WTC11 (cell line): ENCODE measurements around the gene SERPINA6. TPM values are rescaled to one million over a fixed set of nuclear protein-coding genes. Genes with fewer than 3 reads are reported as not detected.
A peak's percentile ranks its signal among the peaks of the same experiment; 100 is the strongest.

Experiments
- ATAC-seq: fragments of 200-7000 bp; cut with Tn5 transposase; 2 replicates; pipeline ENCODE4 v1.10.0; 2021; ENCODE audit warnings: mild to moderate bottlenecking, moderate library complexity
- CTCF ChIA-PET: fragments of 300-600 bp; sonication (Branson Sonifier 250); formaldehyde crosslinking; loops from one replicate; lab custom pipeline; 2021; ENCODE audit warnings: antibody characterized with exemption; lab: Charles Lee
- POLR2A ChIA-PET: fragments of 350-600 bp; sonication (Branson Sonifier 250); formaldehyde crosslinking; loops from one replicate; lab custom pipeline; 2021; ENCODE audit warnings: antibody characterized with exemption; lab: Charles Lee
- DNase-seq: peaks from one replicate; pipeline ENCODE4 v3.0.0; 2021; ENCODE audit warnings: low spot score
- H3K27ac Mint-ChIP-seq: 2 replicates; pipeline ENCODE4 v1.8.0; 2021; ENCODE audit warnings: mixed read lengths
- H3K27me3 Mint-ChIP-seq: 2 replicates; pipeline ENCODE4 v1.8.0; 2021; ENCODE audit warnings: low read depth, mild to moderate bottlenecking, moderate library complexity, mixed read lengths
- H3K36me3 Mint-ChIP-seq: 2 replicates; pipeline ENCODE4 v1.8.0; 2021; ENCODE audit warnings: mixed read lengths
- H3K4me1 Mint-ChIP-seq: 2 replicates; pipeline ENCODE4 v1.8.0; 2022; ENCODE audit warnings: mixed read lengths
- H3K4me3 Mint-ChIP-seq: 2 replicates; pipeline ENCODE4 v1.8.0; 2021; ENCODE audit warnings: mild to moderate bottlenecking, moderate library complexity, mixed read lengths
- H3K9me3 Mint-ChIP-seq: 2 replicates; pipeline ENCODE4 v1.8.0; 2021; ENCODE audit warnings: mixed read lengths
- ARID4B ChIP-seq: sonication (generic); formaldehyde crosslinking; IDR thresholded peaks from 2 replicates; pipeline ENCODE4 v1.8.0; 2023; ENCODE audit warnings: missing genetic modification reagents, mild to moderate bottlenecking, borderline replicate concordance
- CDX4 ChIP-seq: fragments of 250-450 bp; sonication (Bioruptor Pico); IDR thresholded peaks from 2 replicates; pipeline ENCODE4 v1.9.0; 2021; ENCODE audit warnings: moderate library complexity, mild to moderate bottlenecking, inconsistent platforms, borderline replicate concordance
- ELF4 ChIP-seq: sonication (generic); formaldehyde crosslinking; IDR thresholded peaks from 2 replicates; pipeline ENCODE4 v1.8.1; 2022; ENCODE audit warnings: low read depth, mild to moderate bottlenecking, moderate library complexity, missing genetic modification reagents
- FOXP4 ChIP-seq: sonication (generic); formaldehyde crosslinking; IDR thresholded peaks from 2 replicates; pipeline ENCODE4 v1.8.0; 2022; ENCODE audit warnings: mild to moderate bottlenecking, missing genetic modification reagents
- GABPB1 ChIP-seq: sonication (generic); formaldehyde crosslinking; IDR thresholded peaks from 2 replicates; pipeline ENCODE4 v1.8.1; 2023; ENCODE audit warnings: mild to moderate bottlenecking, missing genetic modification reagents
- HMGA2 ChIP-seq: fragments of 250-450 bp; sonication (Bioruptor Pico); IDR thresholded peaks from 2 replicates; pipeline ENCODE4 v1.4.0; 2021; ENCODE audit warnings: mild to moderate bottlenecking, moderate library complexity
- HMGXB4 ChIP-seq: sonication (generic); formaldehyde crosslinking; IDR thresholded peaks from 2 replicates; pipeline ENCODE4 v1.8.1; 2023; ENCODE audit warnings: mild to moderate bottlenecking, moderate library complexity, missing genetic modification reagents
- RORB ChIP-seq: fragments of 250-450 bp; sonication (Bioruptor Pico); IDR thresholded peaks from 2 replicates; pipeline ENCODE4 v1.9.0; 2021; ENCODE audit warnings: mild to moderate bottlenecking
- USF1 ChIP-seq: sonication (generic); formaldehyde crosslinking; IDR thresholded peaks from 2 replicates; pipeline ENCODE4 v1.8.0; 2022; ENCODE audit warnings: mild to moderate bottlenecking, missing genetic modification reagents
- ZBTB21 ChIP-seq: sonication (generic); formaldehyde crosslinking; IDR thresholded peaks from 2 replicates; pipeline ENCODE4 v1.8.1; 2023; ENCODE audit warnings: mild to moderate bottlenecking, missing genetic modification reagents, borderline replicate concordance
- ZNF138 ChIP-seq: sonication (generic); formaldehyde crosslinking; conservative IDR thresholded peaks from 2 replicates; pipeline ENCODE4 v1.8.1; 2022; ENCODE audit warnings: mild to moderate bottlenecking, moderate library complexity, missing genetic modification reagents
- ZSCAN18 ChIP-seq: fragments of 250-450 bp; sonication (Bioruptor Pico); IDR thresholded peaks from 2 replicates; pipeline ENCODE4 v2.1.2; 2022; ENCODE audit warnings: mild to moderate bottlenecking, moderate library complexity
- total RNA-seq: library from RNA; stranded (reverse); gene quantifications from 3 replicates; pipeline ENCODE4 v1.2.3, GENCODE V29; 2021

Gene SERPINA6
- total RNA-seq, 1 experiment from 2014 or later = 0.15 TPM

- ChIA-PET CTCF (interaction anchor here (0.9 to 1.0 kb wide), 3 partner anchors 14 to 382 kb away, joined by 3 read pairs; no protein-coding TSS in a partner anchor), POLR2A (no interaction called here)
- H3K4me3 Mint-ChIP-seq = no peak overlapping the region
- H3K27ac Mint-ChIP-seq = no peak overlapping the region
- no peaks in the 10 kb centered on the region for H3K27me3 Mint-ChIP-seq
- no peaks in the 10 kb centered on the region for H3K36me3 Mint-ChIP-seq
- H3K9me3 Mint-ChIP-seq = no peaks in the 10 kb centered on the region
- H3K4me1 Mint-ChIP-seq = 0 out of 2 replicates have a peak, but pooled peaks cover 2% of the 10 kb centered on the region
- TF ChIP-seq FOXP4 = no peak
- no peak for TF ChIP-seq HMGXB4 (CRISPR knock-in tag)
- no peak for ATAC-seq
- DNase-seq = no peak
Observed at GRCh38 chr14:94321421-94322271, 1.5 kb downstream of the SERPINA6 start.

GRCh38 chr14:94320243-94320642 lies 2.9 kb downstream of the SERPINA6 start:
- no peaks in the 10 kb centered on the region for H3K36me3 Mint-ChIP-seq
- ATAC-seq (no peak), DNase-seq (no peak)
- H3K4me3 Mint-ChIP-seq = no peak overlapping the region
- H3K4me1 Mint-ChIP-seq = 0 out of 2 replicates have a peak, but pooled peaks cover 2% of the 10 kb centered on the region
- ChIA-PET CTCF (interaction anchor here (0.9 to 1.1 kb wide), 3 partner anchors 13 to 380 kb away, joined by 3 read pairs; no protein-coding TSS in a partner anchor), POLR2A (no interaction called here)
- no peaks in the 10 kb centered on the region for H3K27me3 Mint-ChIP-seq
- TF ChIP-seq GABPB1 (0 out of 2 replicates have a peak, but pooled peaks have one; percentile 7), ZSCAN18 (CRISPR knock-in tag) (no peak), ZNF138 (CRISPR knock-in tag) (no peak)
- H3K9me3 Mint-ChIP-seq = no peaks in the 10 kb centered on the region
- no peak overlapping the region for H3K27ac Mint-ChIP-seq

GRCh38 chr14:94317259-94317658 lies 5.9 kb downstream of the SERPINA6 start:
- CTCF ChIA-PET = interaction anchor here (1.0 kb wide), 2 partner anchors 10 to 281 kb away, joined by 3 to 5 read pairs; no protein-coding TSS in a partner anchor
- POLR2A ChIA-PET = no interaction called here
- TF ChIP-seq RORB (CRISPR knock-in tag) (no peak), ELF4 (no peak)
- H3K27me3 Mint-ChIP-seq = no peaks in the 10 kb centered on the region
- ATAC-seq (peak; percentile 72), DNase-seq (no peak)
- no peaks in the 10 kb centered on the region for H3K36me3 Mint-ChIP-seq
- no peaks in the 10 kb centered on the region for H3K9me3 Mint-ChIP-seq
- H3K27ac Mint-ChIP-seq = no peak overlapping the region
- no peak overlapping the region for H3K4me3 Mint-ChIP-seq
- 0 out of 2 replicates have a peak, but pooled peaks cover 2% of the 10 kb centered on the region for H3K4me1 Mint-ChIP-seq

GRCh38 chr14:94316692-94317091 lies 6.4 kb downstream of the SERPINA6 start:
- no peaks in the 10 kb centered on the region for H3K36me3 Mint-ChIP-seq
- TF ChIP-seq HMGA2 (no peak), ZBTB21 (no peak), USF1 (CRISPR knock-in tag) (no peak), ARID4B (CRISPR knock-in tag) (no peak), CDX4 (CRISPR knock-in tag) (no peak), RORB (CRISPR knock-in tag) (no peak), FOXP4 (no peak)

More at GRCh38 chr14:94316692-94317091, 6.4 kb downstream of the SERPINA6 start:
- ChIA-PET POLR2A (no interaction called here), CTCF (interaction anchor here (1.0 kb wide), 2 partner anchors 10 to 280 kb away, joined by 3 to 5 read pairs; no protein-coding TSS in a partner anchor)
- ATAC-seq (no peak), DNase-seq (no peak)
- no peaks in the 10 kb centered on the region for H3K27me3 Mint-ChIP-seq
- H3K4me3 Mint-ChIP-seq = no peak overlapping the region
- H3K27ac Mint-ChIP-seq = no peak overlapping the region
- H3K9me3 Mint-ChIP-seq = no peaks in the 10 kb centered on the region
- 0 out of 2 replicates have a peak, but pooled peaks cover 2% of the 10 kb centered on the region for H3K4me1 Mint-ChIP-seq
